GM21576 (cell line): ENCODE data around the gene TMEM131L.

ENCODE experiments used
- ATAC-seq: cut with Tn5 transposase; IDR thresholded peaks from one replicate; pipeline ENCODE4 v1.9.1; 2021; ENCODE audit warnings: mild to moderate bottlenecking, moderate library complexity; ENCODE audit not compliant: unreplicated experiment

The TMEM131L gene

GRCh38 chr4:153474251-153474650 lies 8.1 kb downstream of the TMEM131L start:
- no peak for ATAC-seq

GRCh38 chr4:153476829-153477574 lies 10.8 kb downstream of the TMEM131L start:
- ATAC-seq = no peak

- no peak for ATAC-seq
Observed at GRCh38 chr4:153479101-153479500, 12.9 kb downstream of the TMEM131L start.

GRCh38 chr4:153480704-153481103 lies 14.5 kb downstream of the TMEM131L start:
- ATAC-seq = no peak

GRCh38 chr4:153481478-153481877 lies 15.3 kb downstream of the TMEM131L start:
- no peak for ATAC-seq

- ATAC-seq = no peak
Observed at GRCh38 chr4:153483432-153484418, 17.6 kb downstream of the TMEM131L start.

GRCh38 chr4:153485359-153485758 lies 19.2 kb downstream of the TMEM131L start:
- ATAC-seq = no peak

GRCh38 chr4:153485860-153486259 lies 19.7 kb downstream of the TMEM131L start:
- ATAC-seq = no peak

- no peak for ATAC-seq
Observed at GRCh38 chr4:153486281-153487151, 20.4 kb downstream of the TMEM131L start.

GRCh38 chr4:153488006-153488891 lies 22.1 kb downstream of the TMEM131L start:
- peak; percentile 36 for ATAC-seq

- ATAC-seq = no peak
Observed at GRCh38 chr4:153489856-153490558, 23.8 kb downstream of the TMEM131L start.

GRCh38 chr4:153490985-153491483 lies 24.9 kb downstream of the TMEM131L start:
- ATAC-seq = no peak

GRCh38 chr4:153494562-153494961 lies 28.4 kb downstream of the TMEM131L start:
- ATAC-seq = no peak

- no peak for ATAC-seq
Observed at GRCh38 chr4:153495480-153496193, 29.5 kb downstream of the TMEM131L start.

GRCh38 chr4:153497091-153497531 lies 31.0 kb downstream of the TMEM131L start:
- peak; percentile 48 for ATAC-seq

- peak; percentile 75 for ATAC-seq
Observed at GRCh38 chr4:153497988-153498967, 32.1 kb downstream of the TMEM131L start.

- ATAC-seq = no peak
Observed at GRCh38 chr4:153499005-153499404, 32.8 kb downstream of the TMEM131L start.
